BJ (cell line): ENCODE data around the gene LRRC45. TPM values are rescaled to one million over a fixed set of nuclear protein-coding genes. Genes with fewer than 3 reads are reported as not detected.

Experiments used
- CTCF ChIA-PET: fragments of 350-600 bp; formaldehyde crosslinking; extraction: SDS; loops from one replicate; lab custom pipeline; 2021; ENCODE audit warnings: antibody characterized with exemption, inconsistent platforms; lab: Yijun Ruan, JAX
- POLR2A ChIA-PET: fragments of 300-600 bp; sonication (Branson Sonifier 250); formaldehyde crosslinking; extraction: SDS; loops from one replicate; lab custom pipeline; 2021; ENCODE audit warnings: antibody characterized with exemption; lab: Charles Lee
- DNase-seq: peaks from one replicate; pipeline ENCODE4 v3.0.0-alpha.2; 2011; ENCODE audit warnings: low read depth
- H3K27me3 ChIP-seq: 2 replicates; pipeline ENCODE4 v1.6.0; 2011; ENCODE audit warnings: low read length; ENCODE audit not compliant: control insufficient read depth, insufficient read depth
- H3K36me3 ChIP-seq: 2 replicates; pipeline ENCODE4 v1.5.1; 2011; ENCODE audit warnings: low read length; ENCODE audit not compliant: control insufficient read depth, insufficient read depth
- H3K4me3 ChIP-seq: 2 replicates; pipeline ENCODE4 v1.5.1; 2011; ENCODE audit warnings: low read depth, mild to moderate bottlenecking, control low read depth, low read length
- polyA plus RNA-seq: library from polyadenylated mRNA; depleted of rRNA; stranded (reverse); fragments of >200 nt; gene quantifications from 2 replicates; pipeline ENCODE4 v1.2.3, GENCODE V29; 2011; rRNA removed
- TF ChIP-seq, protein P1 (sequence below): IDR thresholded peaks from 2 replicates; pipeline ENCODE4 v1.5.1; 2011; ENCODE audit warnings: low read depth, mild to moderate bottlenecking, control low read depth, inconsistent platforms, low read length, moderate library complexity; ENCODE audit not compliant: insufficient read depth

LRRC45 gene
- polyA plus RNA-seq, 1 experiment, result 6.0 TPM

DNA sequence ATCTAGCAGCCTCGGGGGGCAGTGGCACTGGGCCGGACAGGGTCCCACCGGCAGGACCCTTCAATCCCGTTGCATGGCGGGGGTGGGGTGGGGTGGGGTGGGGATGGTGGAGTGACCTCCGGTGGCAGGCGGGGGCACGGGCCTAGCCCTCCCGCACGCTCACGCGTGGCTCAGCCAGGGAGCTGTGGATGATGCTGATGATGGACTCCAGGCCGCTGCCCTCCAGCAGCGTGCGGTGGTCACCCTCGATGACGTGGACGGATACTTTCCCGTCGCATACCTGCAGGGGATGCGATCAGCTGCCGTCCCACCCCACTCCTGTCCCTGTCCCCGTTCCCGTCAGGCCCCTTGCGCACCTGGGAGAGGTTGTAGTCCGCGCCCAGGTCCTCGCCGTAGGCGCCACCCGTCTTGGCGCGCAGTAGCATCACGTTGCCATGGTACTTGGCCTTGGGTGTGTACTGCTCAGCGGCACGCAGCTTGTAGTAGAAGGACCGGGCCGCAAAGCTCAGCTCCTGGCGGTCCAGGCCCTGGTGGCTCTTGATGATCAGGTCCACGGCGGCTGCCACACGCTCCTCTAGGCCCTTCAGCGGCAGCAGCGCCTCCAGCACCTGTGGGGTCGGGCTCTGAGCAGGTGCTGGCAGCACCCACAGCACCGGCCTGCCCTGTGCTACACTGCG is 56.0 kb downstream of the LRRC45 start:
- POLR2A ChIA-PET, result no interaction called here
- Histone ChIP-seq H3K36me3 (peaks cover 48% of the 10 kb centered on the region), H3K4me3 (no peak overlapping the region), H3K27me3 (no peaks in the 10 kb centered on the region)
- TF ChIP-seq, protein P1, sequence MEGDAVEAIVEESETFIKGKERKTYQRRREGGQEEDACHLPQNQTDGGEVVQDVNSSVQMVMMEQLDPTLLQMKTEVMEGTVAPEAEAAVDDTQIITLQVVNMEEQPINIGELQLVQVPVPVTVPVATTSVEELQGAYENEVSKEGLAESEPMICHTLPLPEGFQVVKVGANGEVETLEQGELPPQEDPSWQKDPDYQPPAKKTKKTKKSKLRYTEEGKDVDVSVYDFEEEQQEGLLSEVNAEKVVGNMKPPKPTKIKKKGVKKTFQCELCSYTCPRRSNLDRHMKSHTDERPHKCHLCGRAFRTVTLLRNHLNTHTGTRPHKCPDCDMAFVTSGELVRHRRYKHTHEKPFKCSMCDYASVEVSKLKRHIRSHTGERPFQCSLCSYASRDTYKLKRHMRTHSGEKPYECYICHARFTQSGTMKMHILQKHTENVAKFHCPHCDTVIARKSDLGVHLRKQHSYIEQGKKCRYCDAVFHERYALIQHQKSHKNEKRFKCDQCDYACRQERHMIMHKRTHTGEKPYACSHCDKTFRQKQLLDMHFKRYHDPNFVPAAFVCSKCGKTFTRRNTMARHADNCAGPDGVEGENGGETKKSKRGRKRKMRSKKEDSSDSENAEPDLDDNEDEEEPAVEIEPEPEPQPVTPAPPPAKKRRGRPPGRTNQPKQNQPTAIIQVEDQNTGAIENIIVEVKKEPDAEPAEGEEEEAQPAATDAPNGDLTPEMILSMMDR, result no peak
- DNase-seq, result no peak
- CTCF ChIA-PET, result no interaction called here

DNA sequence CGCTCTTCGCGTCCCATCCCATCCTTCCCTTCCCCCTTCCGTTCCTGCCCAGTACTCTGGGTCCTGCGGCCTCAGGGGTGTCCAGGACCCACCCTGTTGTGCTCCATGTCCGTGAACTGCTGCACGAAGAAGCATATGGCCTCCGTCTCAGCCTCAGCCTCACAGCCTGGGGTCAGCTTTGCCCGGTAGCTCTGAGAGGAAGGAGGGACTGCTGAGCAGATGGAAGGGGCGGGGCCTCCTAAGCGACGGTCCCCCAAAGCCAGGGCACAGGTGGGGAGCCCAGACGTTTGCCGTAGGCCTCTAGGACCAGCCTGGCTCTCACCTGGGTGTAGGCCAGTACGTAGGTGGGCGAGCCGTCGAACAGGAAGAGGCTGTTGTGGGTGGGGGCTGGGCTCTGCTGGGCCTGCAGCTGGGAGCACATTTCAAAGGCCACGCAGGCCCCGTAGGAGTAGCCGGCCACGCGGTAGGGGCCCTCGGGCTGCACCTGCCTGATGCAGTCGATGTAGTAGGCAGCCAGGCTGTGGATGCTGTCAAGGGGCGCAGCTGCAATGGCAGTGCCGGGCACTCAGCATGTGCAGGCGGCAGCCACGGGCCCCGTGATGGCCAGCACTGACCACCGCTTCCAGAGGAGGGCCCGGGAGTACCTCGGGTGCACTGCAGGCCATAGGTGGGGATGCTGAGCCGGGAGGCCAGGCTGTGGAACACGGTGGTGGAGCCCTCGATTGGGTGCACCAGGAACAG is 57.1 kb downstream of the LRRC45 start:
- no peak for DNase-seq
- TF ChIP-seq, protein P1, result no peak
- ChIA-PET POLR2A (no interaction called here), CTCF (interaction anchor here (1.2 kb wide), 1 partner anchor 74 kb away, joined by 4 read pairs; no protein-coding TSS in a partner anchor)
- Histone ChIP-seq H3K36me3 (peaks cover 52% of the 10 kb centered on the region), H3K27me3 (no peaks in the 10 kb centered on the region), H3K4me3 (no peak overlapping the region)

Other genes starting within 250 kb of the LRRC45 start
- gene GCGR, start 219.2 kb upstream of the LRRC45 start, polyA plus RNA-seq, result not detected in 2 replicates
- 64.9 and 89.8 TPM in 2 replicates for gene MCRIP1, start 190.0 kb upstream of the LRRC45 start, polyA plus RNA-seq
- 0.10 TPM in 1 of 2 replicates, not detected in the other for gene PPP1R27, start 188.3 kb upstream of the LRRC45 start, polyA plus RNA-seq
- gene P4HB, start 162.8 kb upstream of the LRRC45 start, polyA plus RNA-seq, result 122 and 175 TPM in 2 replicates
- gene ARHGDIA, start 152.0 kb upstream of the LRRC45 start, polyA plus RNA-seq, result 74.8 and 163 TPM in 2 replicates
- gene ALYREF, start 131.7 kb upstream of the LRRC45 start, polyA plus RNA-seq, result 74.8 and 83.4 TPM in 2 replicates
- 227 and 290 TPM in 2 replicates for gene ANAPC11, start 131.6 kb upstream of the LRRC45 start, polyA plus RNA-seq
- gene NPB, start 121.1 kb upstream of the LRRC45 start, polyA plus RNA-seq, result 0.21 and 0.38 TPM in 2 replicates
- gene PCYT2, start 111.9 kb upstream of the LRRC45 start, polyA plus RNA-seq, result 24.5 and 44.2 TPM in 2 replicates
- gene SIRT7, start 105.1 kb upstream of the LRRC45 start, polyA plus RNA-seq, result 5.2 and 8.4 TPM in 2 replicates
- 12.2 and 20.6 TPM in 2 replicates for gene MAFG, start 95.6 kb upstream of the LRRC45 start, polyA plus RNA-seq
- gene PYCR1, start 86.0 kb upstream of the LRRC45 start, polyA plus RNA-seq, result 156 and 245 TPM in 2 replicates
- gene MYADML2, start 76.1 kb upstream of the LRRC45 start, polyA plus RNA-seq, result not detected in 2 replicates
- gene NOTUM, start 62.1 kb upstream of the LRRC45 start, polyA plus RNA-seq, result 0.06 TPM in 1 of 2 replicates, not detected in the other
- 12.0 and 15.4 TPM in 2 replicates for gene ASPSCR1, start 45.7 kb upstream of the LRRC45 start, polyA plus RNA-seq
- gene CENPX, start 427 bp upstream of the LRRC45 start, polyA plus RNA-seq, result 40.4 and 57.0 TPM in 2 replicates
- 7.5 and 11.5 TPM in 2 replicates for gene RAC3, start 8.4 kb downstream of the LRRC45 start, polyA plus RNA-seq
- gene DCXR, start 14.4 kb downstream of the LRRC45 start, polyA plus RNA-seq, result 42.7 and 66.0 TPM in 2 replicates
- 15.8 and 23.7 TPM in 2 replicates for gene RFNG, start 28.5 kb downstream of the LRRC45 start, polyA plus RNA-seq
- gene GPS1, start 28.6 kb downstream of the LRRC45 start, polyA plus RNA-seq, result 79.7 and 131 TPM in 2 replicates
- 22.1 and 47.6 TPM in 2 replicates for gene DUS1L, start 42.5 kb downstream of the LRRC45 start, polyA plus RNA-seq
- gene FASN, start 74.9 kb downstream of the LRRC45 start, polyA plus RNA-seq, result 5.2 and 11.3 TPM in 2 replicates
- 11.6 and 15.4 TPM in 2 replicates for gene CCDC57, start 189.5 kb downstream of the LRRC45 start, polyA plus RNA-seq
- 152 and 338 TPM in 2 replicates for gene SLC16A3, start 205.7 kb downstream of the LRRC45 start, polyA plus RNA-seq